HG02970 (cell line): Measurements from ENCODE around the gene MRPL48.

Experiments
- ATAC-seq: cut with Tn5 transposase; IDR thresholded peaks from one replicate; pipeline ENCODE4 v1.9.1; 2021; ENCODE audit warnings: mild to moderate bottlenecking, moderate library complexity, moderate number of reproducible peaks; ENCODE audit not compliant: unreplicated experiment, low FRiP score

MRPL48 gene

DNA sequence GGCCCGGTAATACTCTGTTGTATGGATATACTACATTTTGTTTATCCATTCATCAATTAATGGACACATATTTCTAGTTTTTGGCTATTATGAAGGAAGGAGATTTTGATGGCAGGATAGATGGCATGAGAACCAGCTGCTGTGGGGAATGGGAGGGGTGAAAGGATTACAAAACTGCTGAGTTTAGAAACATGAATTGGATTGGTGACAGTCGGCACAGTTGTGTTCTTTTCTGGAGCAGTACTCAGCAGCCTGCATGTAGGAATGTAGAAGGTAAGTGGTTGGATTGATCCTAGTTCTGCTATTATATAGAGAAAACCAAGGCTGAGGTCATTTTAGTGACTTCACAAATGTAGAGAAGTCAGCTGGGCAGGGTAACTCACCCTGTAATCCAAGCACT is 96.2 kb downstream of the MRPL48 start:
- no peak for ATAC-seq

DNA sequence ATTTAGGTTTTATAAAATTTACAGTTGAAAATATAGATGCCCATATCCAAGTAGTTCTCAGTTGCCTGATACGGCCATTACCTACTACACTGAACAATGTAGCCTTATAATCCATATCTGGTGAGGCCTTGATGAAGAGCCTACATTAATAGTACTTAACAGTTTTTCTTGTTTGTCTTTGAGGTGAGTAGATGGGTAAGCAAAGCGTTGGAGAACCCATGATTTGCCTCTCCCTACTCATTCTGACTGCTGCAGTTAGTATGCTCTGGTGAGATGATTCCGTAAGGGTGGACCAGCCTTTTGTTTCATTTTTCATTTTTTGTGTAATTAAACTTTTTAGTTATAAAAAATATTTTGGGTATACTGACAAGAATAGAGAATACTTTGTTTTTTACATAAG is 100.6 kb downstream of the MRPL48 start:
- ATAC-seq: no peak

GRCh38 chr11:73889019-73889418 is 101.3 kb downstream of the MRPL48 start:
- ATAC-seq: no peak

GRCh38 chr11:73889536-73889935 is 101.9 kb downstream of the MRPL48 start:
- ATAC-seq: no peak

GRCh38 chr11:73893041-73893440 is 105.4 kb downstream of the MRPL48 start:
- ATAC-seq: no peak

DNA sequence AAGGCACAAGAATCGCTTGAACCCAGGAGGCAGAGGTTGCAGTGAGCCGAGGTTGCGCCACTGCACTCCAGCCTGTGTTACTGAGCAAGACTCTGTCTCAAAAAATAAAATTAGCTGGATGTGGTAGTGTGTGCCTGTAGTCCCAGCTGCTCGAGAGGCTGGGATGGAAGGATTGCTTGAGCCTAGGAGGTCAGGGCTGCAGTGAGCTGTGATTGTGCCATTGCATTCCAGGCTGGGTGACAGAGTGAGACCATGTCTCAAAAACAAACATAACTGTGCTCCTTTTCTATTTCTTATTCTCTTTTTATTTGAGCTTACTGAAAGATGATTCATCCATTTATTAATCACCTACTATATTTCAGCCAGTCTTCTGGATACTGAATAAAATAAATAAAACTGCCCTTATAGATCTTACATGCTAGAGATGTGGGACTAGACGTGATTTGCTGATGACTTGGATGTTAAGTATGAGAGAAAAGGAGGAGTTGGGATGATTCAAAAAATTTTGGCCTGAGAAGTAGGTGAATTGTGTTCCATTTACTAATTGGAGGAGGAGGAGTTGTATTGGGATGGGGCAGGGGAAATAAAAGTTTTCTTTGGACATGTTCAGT is 107.2 kb downstream of the MRPL48 start:
- no peak for ATAC-seq

GRCh38 chr11:73902303-73902702 is 114.6 kb downstream of the MRPL48 start:
- no peak for ATAC-seq

- no peak for ATAC-seq
Observed at GRCh38 chr11:73907191-73907590, 119.5 kb downstream of the MRPL48 start.

GRCh38 chr11:73912026-73912425 is 124.4 kb downstream of the MRPL48 start:
- no peak for ATAC-seq

DNA sequence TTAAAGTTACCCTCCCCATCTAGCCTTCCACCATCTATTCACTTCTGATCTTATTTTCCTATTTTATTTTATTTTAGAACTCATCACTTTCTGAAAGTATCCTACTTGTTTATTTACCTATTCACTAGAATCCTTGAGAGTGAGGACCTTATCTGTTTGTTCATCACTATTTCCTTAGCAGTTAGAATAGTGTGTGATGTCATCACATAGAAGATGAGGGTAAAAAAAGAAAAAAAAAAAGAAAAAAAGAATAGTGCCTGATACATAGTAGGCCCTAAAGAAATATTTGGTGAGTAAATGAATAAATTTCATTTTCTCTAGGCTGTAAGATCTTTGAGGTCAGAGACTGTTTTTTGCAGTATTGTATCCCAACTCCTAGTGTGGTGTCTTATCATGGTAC is 125.8 kb downstream of the MRPL48 start:
- ATAC-seq: no peak

- no peak for ATAC-seq
Observed at GRCh38 chr11:73914284-73914683, 126.6 kb downstream of the MRPL48 start.
